ENCODE measurements around the gene DERA. TPM values are rescaled to one million over a fixed set of nuclear protein-coding genes. Genes with fewer than 3 reads are reported as not detected.

DERA gene
- total RNA-seq, 1 experiment from 2014 or later, result 43.7 TPM

GRCh38 chr12:15887043-15887817, 23.9 kb upstream of the DERA start:
- no peak for TF ChIP-seq CTCF (conservative IDR thresholded peaks at IDR 0.05; ENCODE audit: low read depth, low read length)
- TF ChIP-seq EZH2 (IDR thresholded peaks at IDR 0.05; ENCODE audit: borderline replicate concordance, low read depth, low read length, poor library complexity, severe bottlenecking), result no peak
- CTCF ChIA-PET, result no interaction called here
- no TSS peak for BruUV-seq (replicated peaks)
- no peaks in the 10 kb centered on the region for H3K9me3 ChIP-seq (ENCODE audit: low read depth, low read length, poor library complexity, severe bottlenecking)
- H3K4me3 ChIP-seq (ENCODE audit: low read depth, low read length, poor library complexity, severe bottlenecking), result no peak overlapping the region
- H3K36me3 ChIP-seq (ENCODE audit: insufficient read depth, low read length, poor library complexity, severe bottlenecking), result peaks cover 35% of the 10 kb centered on the region
- peak; percentile 37 for DNase-seq (ENCODE audit: low spot score)
- H3K27ac ChIP-seq (ENCODE audit: low read depth, low read length, poor library complexity, severe bottlenecking), result peak overlapping the region; percentile 15
- no peaks in the 10 kb centered on the region for H3K27me3 ChIP-seq (replicated peaks; ENCODE audit: insufficient read depth, low read depth, low read length, poor library complexity)
- H3K4me1 ChIP-seq (ENCODE audit: insufficient read depth, low read length, poor library complexity, severe bottlenecking), result peaks cover 33% of the 10 kb centered on the region
- POLR2A ChIA-PET (ENCODE audit: low non-redundant PET), result interaction anchor here (0.6 kb wide), 1 partner anchor 42 kb away, joined by 3 read pairs; no protein-coding TSS in a partner anchor
- intact Hi-C loops (cut with micrococcal nuclease; ENCODE audit: unreplicated experiment), result no loop called here

- H3K4me3 ChIP-seq (ENCODE audit: low read depth, low read length, poor library complexity, severe bottlenecking), result no peak overlapping the region
- no peaks in the 10 kb centered on the region for H3K9me3 ChIP-seq (ENCODE audit: low read depth, low read length, poor library complexity, severe bottlenecking)
- intact Hi-C loops (cut with micrococcal nuclease; ENCODE audit: unreplicated experiment), result no loop called here
- H3K27me3 ChIP-seq (replicated peaks; ENCODE audit: insufficient read depth, low read depth, low read length, poor library complexity), result no peaks in the 10 kb centered on the region
- no peak for DNase-seq (ENCODE audit: low spot score)
- no peak overlapping the region for H3K27ac ChIP-seq (ENCODE audit: low read depth, low read length, poor library complexity, severe bottlenecking)
- no TSS peak for BruUV-seq (replicated peaks)
- ChIA-PET POLR2A (ENCODE audit: low non-redundant PET) (no interaction called here), CTCF (no interaction called here)
- TF ChIP-seq EZH2 (IDR thresholded peaks at IDR 0.05; ENCODE audit: borderline replicate concordance, low read depth, low read length, poor library complexity, severe bottlenecking) (no peak), CTCF (conservative IDR thresholded peaks at IDR 0.05; ENCODE audit: low read depth, low read length) (no peak)
- peaks cover 7% of the 10 kb centered on the region for H3K4me1 ChIP-seq (ENCODE audit: insufficient read depth, low read length, poor library complexity, severe bottlenecking)
- H3K36me3 ChIP-seq (ENCODE audit: insufficient read depth, low read length, poor library complexity, severe bottlenecking), result peaks cover 62% of the 10 kb centered on the region
Observed at GRCh38 chr12:15892645-15893259, 18.4 kb upstream of the DERA start.

GRCh38 chr12:15893260-15893659, 17.9 kb upstream of the DERA start:
- Histone ChIP-seq H3K36me3 (ENCODE audit: insufficient read depth, low read length, poor library complexity, severe bottlenecking) (peaks cover 67% of the 10 kb centered on the region), H3K27me3 (replicated peaks; ENCODE audit: insufficient read depth, low read depth, low read length, poor library complexity) (no peaks in the 10 kb centered on the region), H3K4me3 (ENCODE audit: low read depth, low read length, poor library complexity, severe bottlenecking) (no peak overlapping the region), H3K9me3 (ENCODE audit: low read depth, low read length, poor library complexity, severe bottlenecking) (no peaks in the 10 kb centered on the region), H3K4me1 (ENCODE audit: insufficient read depth, low read length, poor library complexity, severe bottlenecking) (peaks cover 2% of the 10 kb centered on the region), H3K27ac (ENCODE audit: low read depth, low read length, poor library complexity, severe bottlenecking) (no peak overlapping the region)
- ChIA-PET CTCF (no interaction called here), POLR2A (ENCODE audit: low non-redundant PET) (no interaction called here)
- no peak for DNase-seq (ENCODE audit: low spot score)
- no TSS peak for BruUV-seq (replicated peaks)
- intact Hi-C loops (cut with micrococcal nuclease; ENCODE audit: unreplicated experiment), result no loop called here
- TF ChIP-seq CTCF (conservative IDR thresholded peaks at IDR 0.05; ENCODE audit: low read depth, low read length) (no peak), EZH2 (IDR thresholded peaks at IDR 0.05; ENCODE audit: borderline replicate concordance, low read depth, low read length, poor library complexity, severe bottlenecking) (no peak)

Measured in A673 (cell line).